K562 (cell line): Measurements from ENCODE around the gene USHBP1. TPM values are rescaled to one million over a fixed set of nuclear protein-coding genes. Genes with fewer than 3 reads are reported as not detected.

Source experiments
- ATAC-seq: fragments of 200-7000 bp; cut with Tn5 transposase; 3 replicates; pipeline ENCODE4 v1.9.1; 2020; ENCODE audit warnings: moderate library complexity
- BruUV-seq: library from RNA; stranded (reverse); fragments of 400-500 nt; replicated peaks from 2 replicates; lab custom pipeline; 2021; lab: Mats Ljungman, UMichigan
- CTCF ChIA-PET: fragments of 300-600 bp; formaldehyde crosslinking; extraction: SDS; loops from one replicate; lab custom pipeline; 2021; ENCODE audit warnings: low intra/inter-chr PET ratio; lab: Yijun Ruan, JAX
- POLR2A ChIA-PET: fragments of 300-600, 350-650 bp; sonication (Branson Sonifier 250); formaldehyde crosslinking; extraction: SDS; loops from one replicate; lab custom pipeline; 2021; ENCODE audit warnings: antibody characterized with exemption, inconsistent platforms; lab: Yijun Ruan, JAX
- DNase-seq, 4 experiments: peaks; one replicate each; pipeline versions ENCODE4 v3.0.0 to v3.0.0-alpha.2; 2011 to 2018; ENCODE audit warnings: low spot score in 3 of 4, mixed read lengths in 3 of 4; ENCODE audit errors: extremely low read depth in 1 of 4
- FAIRE-seq: peaks from 2 replicates; lab custom pipeline; 2011; peaks lifted over from hg19 to GRCh38; lab: Jason Lieb, UNC
- H2AFZ ChIP-seq: 2 replicates; pipeline ENCODE4 v1.6.0; 2011; ENCODE audit warnings: low read depth, low read length, control low read depth, inconsistent platforms
- H3K27ac ChIP-seq: fragments of 200-600 bp; 3 replicates; pipeline ENCODE4 v1.8.0; 2011; ENCODE audit warnings: low read depth, mild to moderate bottlenecking, control low read depth, inconsistent platforms, low read length, moderate library complexity, mixed read lengths; ENCODE audit errors: extremely low read depth
- H3K27me3 ChIP-seq, 2 experiments: fragments of 300-600 bp in 1 of 2; 2 replicates in 1 of 2; 3 replicates in 1 of 2; pipeline versions ENCODE4 v1.6.0 to v1.8.0; 2011; ENCODE audit warnings: inconsistent platforms in 2 of 2, low read length in 2 of 2, mild to moderate bottlenecking in 1 of 2, mixed read lengths in 1 of 2, moderate library complexity in 1 of 2; ENCODE audit not compliant: control insufficient read depth in 2 of 2, insufficient read depth in 2 of 2
- H3K36me3 ChIP-seq: fragments of 300-600 bp; 3 replicates; pipeline ENCODE4 v1.8.0; 2011; ENCODE audit warnings: mild to moderate bottlenecking, low read length, inconsistent platforms; ENCODE audit not compliant: control insufficient read depth, insufficient read depth
- H3K4me1 ChIP-seq, 2 experiments: fragments of 200-600 bp in 1 of 2; replicated peaks in 1 of 2; 2 replicates in 1 of 2; 3 replicates in 1 of 2; pipeline versions ENCODE4 v1.5.1 to v1.8.0; 2011; ENCODE audit warnings: inconsistent platforms in 2 of 2, low read length in 2 of 2, mild to moderate bottlenecking in 1 of 2, mixed read lengths in 1 of 2, moderate library complexity in 1 of 2; ENCODE audit not compliant: control insufficient read depth in 2 of 2, insufficient read depth in 2 of 2
- H3K4me2 ChIP-seq: 2 replicates; pipeline ENCODE4 v1.6.1; 2011; ENCODE audit warnings: low read length, control low read depth, inconsistent platforms, mixed read lengths; ENCODE audit not compliant: insufficient read depth
- H3K4me3 ChIP-seq: fragments of 200-600 bp; sonication (generic), shearing (Covaris generic); 2 replicates; pipeline ENCODE4 v1.5.1; 2016; ENCODE audit warnings: control low read depth, inconsistent platforms
- H3K79me2 ChIP-seq: fragments of 200-600 bp; 3 replicates; pipeline ENCODE4 v1.8.0; 2011; ENCODE audit warnings: low read length, inconsistent platforms; ENCODE audit not compliant: control insufficient read depth, insufficient read depth
- H3K9ac ChIP-seq, 2 experiments: 2 replicates each; pipeline versions ENCODE4 v1.6.0 to v1.6.1; 2011; ENCODE audit warnings: low read depth in 2 of 2, low read length in 2 of 2, control low read depth in 1 of 2, inconsistent platforms in 1 of 2, mild to moderate bottlenecking in 1 of 2, mixed read lengths in 1 of 2; ENCODE audit not compliant: insufficient read depth in 1 of 2
- H3K9me1 ChIP-seq: one replicate; pipeline ENCODE4 v1.6.0; 2011; ENCODE audit warnings: inconsistent platforms, mild to moderate bottlenecking, low read length, moderate library complexity; ENCODE audit not compliant: control insufficient read depth, insufficient read depth
- H3K9me3 ChIP-seq: replicated peaks from 2 replicates; pipeline ENCODE4 v1.5.1; 2011; ENCODE audit warnings: low read depth, low read length, inconsistent platforms; ENCODE audit not compliant: control insufficient read depth, insufficient read depth
- H4K20me1 ChIP-seq: replicated peaks from 2 replicates; pipeline ENCODE4 v1.6.1; 2011; ENCODE audit warnings: low read length, inconsistent platforms, mixed read lengths; ENCODE audit not compliant: control insufficient read depth, insufficient read depth
- CBX5 ChIP-seq: IDR thresholded peaks from 2 replicates; pipeline ENCODE4 v1.6.1; 2014; ENCODE audit warnings: low read depth, borderline replicate concordance
- CCNT2 ChIP-seq: IDR thresholded peaks from 2 replicates; pipeline ENCODE4 v1.6.1; 2011; ENCODE audit warnings: borderline replicate concordance, low read depth, mild to moderate bottlenecking, moderate library complexity, mixed read lengths, low read length; ENCODE audit not compliant: insufficient read length; ENCODE audit errors: extremely low read depth
- GABPA ChIP-seq: fragments of 200-800 bp; sonication (Bioruptor generic); conservative IDR thresholded peaks from 2 replicates; pipeline ENCODE4 v1.6.1; 2016; ENCODE audit warnings: low read depth, missing genetic modification characterization, missing compliant biosample characterization
- HDAC6 ChIP-seq: IDR thresholded peaks from 2 replicates; pipeline ENCODE4 v1.6.1; 2012; ENCODE audit warnings: low read depth, mild to moderate bottlenecking, control low read depth, inconsistent platforms, low read length, moderate library complexity
- HDGF ChIP-seq: fragments of 450-650 bp; IDR thresholded peaks from 2 replicates; pipeline ENCODE4 v1.6.1; 2016
- HNRNPUL1 ChIP-seq: fragments of 200-400 bp; formaldehyde crosslinking; IDR thresholded peaks from 2 replicates; pipeline ENCODE4 v1.6.1; 2017; ENCODE audit warnings: low read length
- HSF4 ChIP-seq: fragments of 250-450 bp; sonication (Bioruptor Pico); IDR thresholded peaks from 2 replicates; pipeline ENCODE4 v2.1.2; 2022; ENCODE audit warnings: mild to moderate bottlenecking, moderate library complexity, borderline replicate concordance
- L3MBTL2 ChIP-seq: fragments of 450-650 bp; IDR thresholded peaks from 2 replicates; pipeline ENCODE4 v1.6.1; 2016; ENCODE audit warnings: mild to moderate bottlenecking, moderate library complexity
- MCM2 ChIP-seq: fragments of 450-650 bp; IDR thresholded peaks from 2 replicates; pipeline ENCODE4 v1.6.1; 2017; ENCODE audit warnings: low read depth, mild to moderate bottlenecking
- MIER1 ChIP-seq: fragments of 450-650 bp; IDR thresholded peaks from 2 replicates; pipeline ENCODE4 v1.6.1; 2016; ENCODE audit warnings: antibody characterized with exemption, mild to moderate bottlenecking, low read depth
- MTA2 ChIP-seq: fragments of 450-650 bp; IDR thresholded peaks from 2 replicates; pipeline ENCODE4 v1.6.1; 2016; ENCODE audit warnings: low read depth
- MYNN ChIP-seq, 2 experiments: sonication (generic); formaldehyde crosslinking in 1 of 2; IDR thresholded peaks; 2 replicates each; pipeline versions ENCODE4 v1.5.0 to v1.6.1; 2016 to 2020; ENCODE audit warnings: antibody characterized with exemption in 1 of 2, missing genetic modification reagents in 1 of 2
- PPARD ChIP-seq: fragments of 250-450 bp; sonication (Bioruptor Pico); IDR thresholded peaks from 2 replicates; pipeline ENCODE4 v1.8.0; 2022; ENCODE audit warnings: inconsistent platforms, mild to moderate bottlenecking, moderate library complexity
- RAD21 ChIP-seq, 2 experiments: fragments of 250-450 bp in 1 of 2; fragments of 450-650 bp in 1 of 2; sonication (Bioruptor Pico) in 1 of 2; formaldehyde crosslinking in 1 of 2; IDR thresholded peaks in 1 of 2; conservative IDR thresholded peaks in 1 of 2; 2 replicates each; pipeline versions ENCODE4 v1.4.0 to v1.8.0; 2020 to 2022; ENCODE audit warnings: mild to moderate bottlenecking in 2 of 2, moderate library complexity in 1 of 2
- SAP30 ChIP-seq: fragments of 200-600 bp; sonication (generic); IDR thresholded peaks from 2 replicates; pipeline ENCODE4 v1.6.1; 2012; ENCODE audit warnings: borderline replicate concordance, low read depth, mild to moderate bottlenecking, moderate library complexity, low read length, control low read depth, inconsistent platforms; ENCODE audit not compliant: insufficient read depth, poor library complexity, severe bottlenecking
- XRCC4 ChIP-seq: IDR thresholded peaks from one replicate; pipeline ENCODE4 v1.6.1; 2011; ENCODE audit not compliant: insufficient read depth, insufficient read length; ENCODE audit errors: extremely low read depth
- ZNF707 ChIP-seq: fragments of 250-450 bp; sonication (Bioruptor Pico); conservative IDR thresholded peaks from 2 replicates; pipeline ENCODE4 v1.8.0; 2022; ENCODE audit warnings: inconsistent platforms, mild to moderate bottlenecking, moderate library complexity
- WGBS: fragments of 100-300 bp; shearing (Covaris generic); methylation state at CpG from one replicate; pipeline ENCODE4 v1.1.6; 2016; ENCODE audit warnings: low coverage, mixed read lengths; ENCODE audit not compliant: insufficient coverage; ENCODE audit errors: missing lambda C conversion rate; 5-methylcytosine and 5-hydroxymethylcytosine counted together
- in situ Hi-C: fragments of 300-500 bp; cut with MboI; formaldehyde crosslinking; loops from 4 replicates; pipeline ENCODE4 v1.15.0; 2018; ENCODE audit warnings: inconsistent platforms, mixed read lengths
- intact Hi-C: fragments of 100-400 bp; cut with micrococcal nuclease; formaldehyde crosslinking; loops from 2 replicates; pipeline ENCODE4 v1.14.2; 2022
- polyA plus RNA-seq, 8 experiments: library from polyadenylated mRNA; depleted of rRNA in 4 of 8; stranded (reverse) in 5 of 8; unstranded in 3 of 8; fragments of >200 nt; fragmentation: Nextera tagmentation in 2 of 8; fragmentation: Illumina TruSeq in 1 of 8; extraction: Ambion mirVana in 2 of 8; extraction: Trizol in 1 of 8; gene quantifications; 2 replicates each; pipeline versions ENCODE4 v1.2.1 to v1.2.3, GENCODE V29; 2011 to 2014; ENCODE audit warnings: inconsistent platforms in 1 of 8, missing spikeins in 1 of 8
- total RNA-seq, 7 experiments: library from RNA; depleted of rRNA in 6 of 7; stranded (reverse); fragments of >200 nt in 6 of 7; fragmentation: Illumina TruSeq in 2 of 7; extraction: Trizol in 2 of 7; gene quantifications; 2 replicates each; pipeline versions ENCODE4 v1.2.1 to v1.2.3, GENCODE V29; 2011 to 2021; ENCODE audit warnings: low replicate concordance in 1 of 7
- TF ChIP-seq, protein P1 (sequence below), 2 experiments: fragments of 450-650 bp in 1 of 2; sonication (generic) in 1 of 2; formaldehyde crosslinking in 1 of 2; IDR thresholded peaks in 1 of 2; conservative IDR thresholded peaks in 1 of 2; 2 replicates each; pipeline versions ENCODE4 v1.6.1 to v1.8.1; 2016 to 2023; ENCODE audit warnings: mild to moderate bottlenecking in 2 of 2, moderate library complexity in 2 of 2, inconsistent platforms in 1 of 2, missing genetic modification reagents in 1 of 2

Gene USHBP1
- total and polyA plus RNA-seq, 9 of the 15 experiments (the other 6 are each of a cell fraction or from before 2014, with no cell fraction given): 0.03 to 0.10 (median 0.05) TPM; not detected in 5

- Histone ChIP-seq H4K20me1 (no peaks in the 10 kb centered on the region), H3K9me3 (no peaks in the 10 kb centered on the region), H3K4me3 (no peak overlapping the region), H2AFZ (no peak overlapping the region), H3K4me2 (no peak overlapping the region), H3K4me1 (peaks cover 0 to 24% of the 10 kb centered on the region in 2 experiments; a peak in 1 of 5 replicates), H3K79me2 (no peaks in the 10 kb centered on the region), H3K27me3 (no peaks in the 10 kb centered on the region), H3K36me3 (peaks cover 56% of the 10 kb centered on the region; the same call in 2 of the 3 replicates), H3K9ac (0 out of 4 replicates have a peak overlapping the region, but pooled peaks of 1 of the 2 experiments have one; percentile 26), H3K9me1 (no peaks in the 10 kb centered on the region), H3K27ac (no peak overlapping the region)
- in situ Hi-C loops: loop anchor here (5.0 kb wide), 1 partner anchor 75 kb away; no protein-coding TSS in a partner anchor
- ATAC-seq: no peak
- POLR2A ChIA-PET: no interaction called here
- CTCF ChIA-PET: interaction anchor here (0.6 kb wide), 1 partner anchor 92 kb away, joined by 3 read pairs; no protein-coding TSS in a partner anchor
- intact Hi-C loops: loop anchor here (10.0 kb wide), 1 partner anchor 128 kb away; the partner anchor contains the start of genes HAUS8 and MYO9B
- no peak for FAIRE-seq
- no TSS peak for BruUV-seq
- no peak for DNase-seq
- WGBS: 80% methylated on average over 11 of the region's 17 CpGs
- no peak for TF ChIP-seq MIER1
- TF ChIP-seq, protein P1, sequence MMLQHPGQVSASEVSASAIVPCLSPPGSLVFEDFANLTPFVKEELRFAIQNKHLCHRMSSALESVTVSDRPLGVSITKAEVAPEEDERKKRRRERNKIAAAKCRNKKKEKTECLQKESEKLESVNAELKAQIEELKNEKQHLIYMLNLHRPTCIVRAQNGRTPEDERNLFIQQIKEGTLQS (IDR thresholded peaks at IDR 0.05): no peak
- TF ChIP-seq, protein P1 (CRISPR knock-in tag; conservative IDR thresholded peaks at IDR 0.05): no peak
- no peak for TF ChIP-seq PPARD
- no peak for TF ChIP-seq XRCC4
- TF ChIP-seq ZNF707 (CRISPR knock-in tag): no peak
- TF ChIP-seq RAD21 (CRISPR knock-in tag; conservative IDR thresholded peaks at IDR 0.05 in 1 of 2, IDR thresholded peaks at IDR 0.05 in 1 of 2): no peak
- TF ChIP-seq MCM2: no peak
- TF ChIP-seq HDAC6: no peak
- TF ChIP-seq MYNN (IDR thresholded peaks at IDR 0.05): no peak
- no peak for TF ChIP-seq MYNN (CRISPR knock-in tag; IDR thresholded peaks at IDR 0.05)
- TF ChIP-seq L3MBTL2: no peak
- TF ChIP-seq CCNT2: no peak
- no peak for TF ChIP-seq SAP30
- TF ChIP-seq MTA2: no peak
- TF ChIP-seq HNRNPUL1: no peak
- no peak for TF ChIP-seq HSF4 (CRISPR knock-in tag)
- TF ChIP-seq GABPA (tag): no peak
- TF ChIP-seq CBX5: no peak
- TF ChIP-seq HDGF: no peak
Measured at GRCh38 chr19:17202713-17203112, 61.8 kb downstream of the USHBP1 start.
